ENCODE data around the gene CDH9.

The CDH9 gene, protein sequence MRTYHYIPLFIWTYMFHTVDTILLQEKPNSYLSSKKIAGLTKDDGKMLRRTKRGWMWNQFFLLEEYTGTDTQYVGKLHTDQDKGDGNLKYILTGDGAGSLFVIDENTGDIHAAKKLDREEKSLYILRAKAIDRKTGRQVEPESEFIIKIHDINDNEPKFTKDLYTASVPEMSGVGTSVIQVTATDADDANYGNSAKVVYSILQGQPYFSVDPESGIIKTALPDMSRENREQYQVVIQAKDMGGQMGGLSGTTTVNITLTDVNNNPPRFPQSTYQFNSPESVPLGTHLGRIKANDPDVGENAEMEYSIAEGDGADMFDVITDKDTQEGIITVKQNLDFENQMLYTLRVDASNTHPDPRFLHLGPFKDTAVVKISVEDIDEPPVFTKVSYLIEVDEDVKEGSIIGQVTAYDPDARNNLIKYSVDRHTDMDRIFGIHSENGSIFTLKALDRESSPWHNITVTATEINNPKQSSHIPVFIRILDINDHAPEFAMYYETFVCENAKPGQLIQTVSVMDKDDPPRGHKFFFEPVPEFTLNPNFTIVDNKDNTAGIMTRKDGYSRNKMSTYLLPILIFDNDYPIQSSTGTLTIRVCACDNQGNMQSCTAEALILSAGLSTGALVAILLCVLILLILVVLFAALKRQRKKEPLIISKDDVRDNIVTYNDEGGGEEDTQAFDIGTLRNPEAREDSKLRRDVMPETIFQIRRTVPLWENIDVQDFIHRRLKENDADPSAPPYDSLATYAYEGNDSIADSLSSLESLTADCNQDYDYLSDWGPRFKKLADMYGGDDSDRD

GRCh38 chr5:27038476-27038875 is at the start of gene CDH9:
CDH9 (minus strand) TSS chr5:27038586; CDS start chr5:26988333, 50,253 bp downstream.
- no peak for DNase-seq

DNA sequence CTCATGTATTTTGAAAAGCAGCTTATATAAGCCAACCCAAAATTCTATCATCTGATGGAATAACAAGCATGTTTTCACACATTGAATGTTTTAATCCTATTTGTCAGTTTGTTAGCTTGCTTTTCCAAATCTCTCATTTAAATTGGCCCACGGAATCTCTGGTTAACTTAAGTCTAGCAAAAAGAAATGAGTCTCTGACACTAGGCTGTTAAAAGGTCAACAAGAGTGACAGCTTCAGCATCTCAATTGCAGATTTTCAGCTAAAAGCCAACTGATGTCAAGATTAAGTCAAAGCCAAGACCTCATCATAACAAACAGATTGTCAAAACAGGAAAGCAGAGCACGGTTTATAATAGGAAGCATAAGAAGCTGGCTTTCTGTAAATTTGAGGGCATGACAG is 49.4 kb upstream of the CDH9 start:
- no peak for DNase-seq

DNA sequence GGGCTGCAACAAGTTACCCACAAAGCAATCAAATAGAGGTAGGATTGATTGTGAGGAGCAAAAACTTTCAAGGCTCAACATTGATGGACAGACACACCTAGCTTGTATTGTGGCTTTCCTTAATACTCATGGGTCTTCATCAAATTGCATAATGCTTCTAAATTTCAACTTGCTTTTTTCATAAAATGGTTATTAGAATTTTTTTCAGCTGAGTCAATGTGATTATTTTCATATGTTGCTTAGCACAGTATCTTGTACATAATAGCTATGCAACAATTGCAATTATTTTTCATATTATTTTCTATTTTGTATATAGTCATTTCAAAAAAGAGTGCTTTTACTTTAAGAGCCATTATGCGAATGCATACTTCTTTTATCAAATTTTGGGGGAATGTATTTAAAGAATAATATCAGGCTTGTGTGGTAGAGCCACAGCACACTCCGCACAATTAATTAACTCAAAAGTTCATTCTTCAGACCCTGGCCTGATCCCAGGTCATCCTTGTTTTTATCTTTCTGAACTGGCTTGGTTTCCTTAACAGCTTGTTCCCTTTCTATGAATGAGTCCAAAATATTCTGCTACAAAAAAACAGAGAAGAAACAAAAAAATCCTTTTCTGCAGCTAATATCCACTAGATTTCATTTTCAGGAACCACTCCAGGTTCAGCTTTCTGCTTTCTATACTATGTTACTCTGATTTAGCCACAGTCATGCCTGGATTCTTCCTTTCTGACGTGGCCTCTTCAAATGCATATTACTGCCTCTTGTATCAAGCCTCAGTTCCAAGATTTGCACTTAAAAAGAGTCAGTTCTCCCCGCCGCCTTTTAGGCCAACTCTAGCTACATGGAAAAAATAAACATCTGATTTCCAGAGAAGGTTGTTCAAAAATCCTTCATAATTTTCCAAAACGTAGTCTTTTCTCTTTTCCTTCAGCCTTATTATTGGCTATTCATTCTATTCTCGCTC is 45.3 kb upstream of the CDH9 start:
- DNase-seq, result no peak

DNA sequence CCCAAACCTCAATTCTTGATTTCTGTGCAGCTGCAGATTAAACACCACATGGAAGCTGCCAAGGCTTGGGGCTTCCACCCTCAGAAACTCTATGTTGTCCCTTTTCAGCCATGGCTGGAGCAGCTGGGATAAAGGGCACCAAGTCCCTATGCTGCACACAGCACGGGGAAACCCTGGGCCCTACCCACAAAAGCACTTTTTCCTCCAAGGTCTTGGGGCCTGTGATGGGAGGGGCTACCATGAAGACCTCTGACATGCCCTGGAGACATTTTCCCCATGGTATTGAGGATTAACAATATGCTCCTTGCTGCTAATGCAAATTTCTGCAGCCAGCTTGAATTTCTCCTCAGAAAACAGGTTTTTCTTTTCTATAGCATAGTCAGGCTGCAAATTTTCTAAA is 41.8 kb upstream of the CDH9 start:
- DNase-seq, result no peak

DNA sequence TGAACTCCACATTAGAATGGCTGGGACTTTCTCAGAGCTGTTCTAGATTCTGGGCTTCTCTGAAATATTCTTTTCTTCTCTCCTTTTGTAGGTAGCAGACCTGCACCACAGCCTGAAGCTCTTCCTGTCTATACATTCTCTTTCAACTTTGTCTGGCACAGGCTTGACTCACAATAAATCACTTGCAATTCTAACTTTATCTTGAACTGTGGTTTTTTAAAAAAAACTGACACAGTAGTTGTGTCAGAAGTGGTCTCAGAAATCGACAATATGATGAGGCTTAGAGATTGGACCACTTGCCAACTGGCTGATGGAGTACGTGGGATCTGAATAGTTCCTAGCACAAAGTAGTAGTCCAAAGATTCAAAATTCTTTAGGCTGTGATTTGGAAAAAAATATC is 24.1 kb upstream of the CDH9 start:
- no peak for DNase-seq

- DNase-seq, result no peak
Measured at GRCh38 chr5:27048510-27048909, 10.1 kb upstream of the CDH9 start.

DNA sequence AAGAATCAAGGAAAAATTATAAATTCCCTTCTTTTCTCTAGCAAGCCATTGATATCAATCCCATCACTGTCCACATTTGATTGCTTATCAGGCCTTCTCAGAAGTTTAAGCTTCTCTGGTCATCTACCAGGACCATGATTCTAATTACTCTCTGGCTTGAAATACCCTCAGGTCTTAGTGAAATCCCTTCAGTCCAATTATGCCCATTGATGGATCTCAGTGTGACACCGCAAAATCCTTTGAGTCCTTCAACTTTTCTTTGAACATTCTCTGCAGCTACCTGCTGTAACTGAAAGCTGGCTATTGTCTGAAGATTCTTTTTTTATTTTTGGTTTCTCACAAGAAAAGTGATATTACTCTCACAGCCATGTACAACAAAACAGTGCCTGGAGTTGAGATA is 3.0 kb upstream of the CDH9 start:
- DNase-seq, result no peak

DNA sequence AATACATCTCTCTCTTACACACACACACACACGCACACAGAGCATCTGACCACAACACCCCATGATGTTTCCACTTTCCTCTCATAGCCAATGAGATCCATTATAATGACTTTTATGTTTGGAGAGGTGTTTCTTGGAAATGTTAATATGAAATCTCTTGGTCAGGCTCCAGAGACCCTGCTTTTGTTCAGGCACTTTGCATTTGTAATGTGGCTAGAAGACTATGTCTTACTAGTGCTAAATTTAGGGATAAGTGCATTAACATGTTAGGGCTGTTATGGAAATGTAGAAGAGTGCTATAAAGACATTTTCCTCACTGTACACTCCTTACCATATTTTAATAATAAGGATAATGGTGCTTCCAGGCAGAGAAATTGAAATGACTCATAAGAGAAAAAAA is 3.8 kb downstream of the CDH9 start:
- no peak for DNase-seq

DNA sequence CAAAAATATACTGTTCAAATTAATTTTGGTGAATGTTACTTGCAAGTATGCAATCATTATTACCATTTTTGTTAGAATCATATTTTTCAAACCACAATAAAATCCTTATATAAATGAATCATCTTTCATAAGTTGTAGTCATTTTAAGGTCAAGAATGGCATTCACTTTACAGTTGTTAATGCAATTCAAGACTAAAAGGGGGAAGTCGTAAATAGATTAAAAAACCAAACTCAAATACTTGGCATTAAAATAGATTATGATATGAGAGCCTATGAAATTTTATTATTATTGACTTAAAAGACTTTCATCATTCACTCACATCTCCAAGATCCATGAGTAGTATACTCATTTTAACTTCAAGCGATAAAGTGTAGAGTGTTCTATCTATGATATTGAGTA is 11.6 kb downstream of the CDH9 start:
- no peak for DNase-seq

DNA sequence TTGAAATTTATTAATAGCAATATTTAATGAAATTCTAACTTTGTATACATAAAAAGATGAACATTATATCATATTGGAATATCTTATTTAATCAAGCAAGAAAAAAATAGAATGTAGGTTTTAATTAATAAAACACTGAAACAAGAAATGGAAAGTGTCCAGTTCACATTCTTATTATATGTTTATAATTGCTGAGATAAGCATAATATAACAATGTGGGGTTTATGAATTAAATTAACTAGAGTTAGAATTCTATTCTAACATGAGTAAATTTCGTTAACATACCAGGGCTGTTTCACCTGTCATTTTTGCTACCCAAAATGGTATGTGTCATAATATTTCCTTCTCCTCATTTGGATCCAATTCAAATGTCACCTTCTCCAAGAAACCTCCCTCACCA is 12.3 kb downstream of the CDH9 start:
- no peak for DNase-seq

DNA sequence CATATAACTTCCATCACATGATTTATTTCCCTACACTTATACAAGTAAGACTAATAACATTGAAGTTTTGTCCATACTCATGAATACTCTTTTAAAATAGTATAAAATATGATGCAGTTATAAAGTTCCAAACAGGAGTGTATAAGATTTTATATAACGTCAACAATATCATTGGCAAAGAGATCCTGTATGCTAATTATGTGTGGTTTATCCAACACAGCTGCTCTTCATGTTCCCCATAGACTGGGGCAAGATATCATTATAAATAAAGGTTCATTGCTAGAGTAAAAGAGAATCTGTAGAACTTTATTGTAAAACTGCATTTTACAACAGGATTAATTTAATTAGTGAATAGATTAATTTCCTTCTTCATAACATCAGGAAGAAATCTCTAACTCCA is 16.9 kb downstream of the CDH9 start:
- no peak for DNase-seq

- DNase-seq, result no peak
Measured at GRCh38 chr5:27020973-27021372, 17.4 kb downstream of the CDH9 start.

GRCh38 chr5:27015758-27016157 is 22.6 kb downstream of the CDH9 start:
- no peak for DNase-seq

- DNase-seq, result no peak
Measured at GRCh38 chr5:27011274-27011673, 27.1 kb downstream of the CDH9 start.

- DNase-seq, result no peak
Measured at GRCh38 chr5:27010646-27011045, 27.7 kb downstream of the CDH9 start.

DNA sequence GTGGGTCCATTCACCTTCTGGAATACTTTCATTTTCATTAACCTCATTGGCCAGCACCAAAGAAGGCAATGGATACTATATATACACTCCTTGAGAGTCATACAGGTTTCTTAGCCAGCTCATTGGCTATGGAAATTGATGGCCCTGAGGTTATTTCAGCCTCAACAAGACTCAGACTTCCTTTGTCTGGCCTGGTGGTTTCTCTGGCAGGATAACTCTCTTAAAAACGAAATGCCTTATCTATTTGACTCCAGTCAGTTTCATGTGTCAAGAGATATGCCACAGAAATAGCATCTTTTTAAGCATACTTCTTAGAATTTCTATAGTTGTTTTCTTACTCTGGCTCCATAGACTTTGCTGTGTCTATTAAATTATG is 28.9 kb downstream of the CDH9 start:
- no peak for DNase-seq

GRCh38 chr5:27008604-27009539 is 29.5 kb downstream of the CDH9 start:
- DNase-seq, result no peak

GRCh38 chr5:27007121-27007520 is 31.3 kb downstream of the CDH9 start:
- no peak for DNase-seq

- no peak for DNase-seq
Measured at GRCh38 chr5:26986985-26987384, 51.4 kb downstream of the CDH9 start.

DNA sequence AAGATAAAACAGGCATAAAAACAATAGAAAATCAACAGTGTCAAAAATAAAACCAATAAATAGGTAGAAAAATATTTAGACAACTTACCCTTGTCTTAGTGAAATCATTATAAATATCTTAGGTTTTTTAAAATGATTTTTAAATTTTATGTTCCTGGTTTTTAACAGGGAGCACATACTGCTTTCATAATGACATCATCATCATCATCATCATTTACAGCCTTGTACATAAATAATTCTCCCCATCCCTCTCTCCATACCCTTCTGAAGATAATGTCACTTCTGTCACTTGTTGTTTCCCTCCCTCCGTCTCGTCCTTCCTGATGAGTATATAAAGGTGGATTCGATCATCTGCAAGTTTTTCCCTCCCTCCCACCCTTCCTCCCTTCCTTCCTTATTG is 56.6 kb downstream of the CDH9 start:
- DNase-seq, result no peak

DNA sequence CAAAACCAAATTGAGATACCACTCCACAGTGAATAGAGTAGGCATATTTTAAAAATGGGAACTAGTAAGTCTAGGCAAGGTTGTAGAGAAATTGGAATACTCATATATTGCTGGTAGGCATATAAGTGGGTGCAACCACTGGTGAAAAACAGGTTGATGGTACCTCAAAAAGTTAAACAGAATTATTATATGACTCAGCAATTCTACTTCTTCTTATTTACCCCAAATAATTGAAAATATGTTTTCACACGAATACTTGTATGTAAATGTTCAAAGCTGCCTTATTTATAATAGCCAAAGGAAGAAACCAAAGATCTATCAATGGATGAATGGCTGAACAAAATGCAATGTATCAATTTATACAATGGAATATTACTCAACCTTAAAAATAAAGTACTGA is 79.1 kb downstream of the CDH9 start:
- DNase-seq, result no peak

GRCh38 chr5:26955161-26955560 is 83.2 kb downstream of the CDH9 start:
- no peak for DNase-seq

Data from stimulated activated CD4-positive, alpha-beta T cell treated with anti-CD3 and anti-CD28 coated beads, Interleukin-12 subunit alpha, Interleukin-12 subunit beta, amount 100 ng/mL, for 4 hours (primary cell).